ENCODE measurements around the gene CKB.
"Not testable (repeated sequence)": the region's sequence is repeated elsewhere in the genome, so short reads cannot be mapped to it uniquely, and the experiment has no call there.

The CKB gene

DNA sequence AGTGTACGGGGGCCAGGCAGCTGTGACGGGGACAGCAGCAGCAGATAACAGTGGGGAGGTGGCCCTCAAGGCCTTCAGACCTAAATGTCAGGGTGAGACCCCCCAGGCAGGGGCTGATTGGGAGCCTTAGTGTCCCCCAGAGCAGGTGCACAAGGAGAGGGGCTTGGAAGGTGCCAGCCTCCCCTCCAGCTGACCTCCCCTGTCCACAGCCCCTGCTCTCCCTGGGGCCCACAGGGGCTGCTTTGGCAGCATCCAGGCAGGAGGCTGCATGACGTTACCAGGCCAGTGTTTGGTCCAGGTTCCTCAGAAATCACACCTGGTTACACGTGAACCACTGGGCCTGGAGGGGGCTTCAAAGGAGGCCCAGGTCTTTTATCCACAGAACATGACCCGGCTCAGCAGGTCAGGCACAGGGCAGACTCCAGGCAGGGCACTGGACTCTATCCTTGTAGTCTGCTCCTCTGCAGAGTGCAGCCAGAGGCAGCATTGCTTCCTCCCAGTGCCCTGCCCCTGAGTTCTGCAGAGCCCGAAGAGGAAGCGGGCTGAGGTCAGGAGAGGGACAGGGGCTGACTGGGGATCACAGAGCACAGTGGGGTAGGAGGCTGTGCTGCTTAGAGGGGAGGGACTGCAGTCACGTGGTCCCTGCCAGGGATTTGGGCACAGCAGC, 3.8 kb upstream of the CKB start:
- no peak for DNase-seq (ENCODE audit: low read depth, low spot score)

DNA sequence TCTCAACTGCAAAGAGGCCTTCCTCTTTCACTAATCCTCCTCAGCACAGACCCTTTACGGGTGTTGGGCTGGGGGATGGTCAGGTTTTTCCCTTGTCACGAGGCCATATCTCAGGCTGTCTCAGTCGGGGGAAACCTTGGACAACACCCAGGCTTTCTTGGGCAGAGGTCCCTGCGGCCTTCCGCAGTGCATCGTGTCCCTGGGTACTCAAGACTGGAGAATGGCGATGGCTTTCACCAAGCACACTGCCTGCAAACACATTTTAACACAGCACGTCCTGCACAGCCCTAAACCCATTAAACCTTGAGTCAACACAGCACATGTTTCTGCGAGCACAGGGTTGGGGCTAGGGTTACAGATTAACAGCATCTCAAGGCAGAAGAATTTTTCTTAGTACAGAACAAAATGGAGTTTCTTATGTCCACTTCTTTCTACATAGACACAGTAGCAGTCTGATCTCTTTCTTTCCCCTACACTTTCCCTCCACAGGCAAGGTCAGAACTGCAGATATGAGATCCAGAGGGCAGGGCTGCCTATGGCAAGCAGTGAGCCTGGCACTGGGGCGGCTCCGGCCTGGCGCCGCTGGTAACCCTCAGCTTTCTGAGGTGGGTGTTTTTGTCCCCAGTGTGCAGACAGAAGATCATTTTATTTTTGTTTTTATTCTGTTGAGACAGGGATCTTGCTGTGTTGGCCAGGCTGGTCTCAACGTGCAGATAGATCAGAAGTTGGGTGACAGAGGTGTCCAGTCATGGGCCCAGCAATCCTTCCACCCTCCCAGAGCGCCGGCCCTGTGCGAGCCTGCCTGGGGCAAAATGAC, 3.0 kb upstream of the CKB start:
- DNase-seq (ENCODE audit: low read depth, low spot score): not testable (repeated sequence)

DNA sequence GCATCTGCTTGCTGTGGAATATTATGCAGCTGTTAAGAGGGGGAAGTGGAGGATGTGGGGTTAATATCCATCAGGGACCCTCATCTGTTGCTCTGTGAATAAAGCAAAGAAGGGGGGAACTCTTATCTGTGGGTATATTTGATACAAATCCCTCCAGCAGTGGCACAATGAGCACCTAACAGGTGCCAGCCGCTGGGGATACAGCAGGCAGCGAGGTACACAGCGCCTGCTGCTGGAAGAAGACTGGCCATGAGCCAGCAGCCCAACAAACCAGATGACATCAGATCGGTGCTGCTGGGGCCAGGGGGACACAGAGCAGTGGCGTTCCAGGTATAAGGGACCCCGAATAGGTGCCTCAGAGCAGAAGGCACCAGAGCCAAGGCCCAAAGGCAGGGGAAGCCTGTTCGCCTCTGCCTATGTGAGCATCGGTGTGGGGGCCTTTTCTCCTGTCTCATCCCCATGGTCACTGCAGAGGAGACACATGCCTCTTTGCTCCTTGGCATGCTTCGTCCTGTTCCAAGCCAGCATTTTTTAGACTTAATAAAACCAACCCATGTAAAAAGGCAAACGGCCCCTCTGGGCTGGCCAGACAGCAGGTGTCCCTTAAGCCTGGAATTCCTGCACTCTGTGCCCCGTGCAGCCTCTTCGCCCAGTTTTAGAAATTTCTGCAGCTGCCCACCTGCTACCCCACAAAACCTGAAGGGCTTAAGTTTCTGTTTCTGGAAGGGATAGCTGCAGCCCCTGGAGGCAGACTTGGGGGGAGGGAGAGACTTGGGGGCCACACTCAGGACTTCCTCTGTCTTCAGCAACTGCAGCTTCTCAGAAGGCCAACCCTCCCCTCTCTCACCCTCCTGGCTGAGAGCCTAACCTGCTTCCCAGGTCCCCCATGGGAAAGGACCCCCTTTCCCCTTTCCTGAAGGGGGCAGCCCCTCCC, 1.6 kb upstream of the CKB start:
- DNase-seq (ENCODE audit: low read depth, low spot score): no peak

DNA sequence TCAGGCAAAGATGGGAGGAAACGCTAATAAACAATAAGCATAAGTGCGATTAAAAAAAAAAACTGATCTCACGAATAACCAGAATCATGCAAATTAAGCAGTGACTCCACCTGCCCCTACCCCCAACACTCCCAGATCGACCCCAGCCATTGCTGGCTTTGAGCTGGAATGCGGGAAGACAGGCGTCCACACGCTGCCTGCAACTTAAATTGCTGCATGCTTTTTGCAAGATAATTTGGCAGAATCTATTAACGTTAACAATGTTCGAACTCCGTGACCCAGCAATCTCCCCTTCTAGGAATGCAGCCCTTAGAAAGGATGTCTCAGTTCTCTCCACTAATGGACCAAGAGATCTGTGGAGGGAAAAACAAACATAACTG, 935 bp upstream of the CKB start:
- DNase-seq (ENCODE audit: low read depth, low spot score): no peak

DNA sequence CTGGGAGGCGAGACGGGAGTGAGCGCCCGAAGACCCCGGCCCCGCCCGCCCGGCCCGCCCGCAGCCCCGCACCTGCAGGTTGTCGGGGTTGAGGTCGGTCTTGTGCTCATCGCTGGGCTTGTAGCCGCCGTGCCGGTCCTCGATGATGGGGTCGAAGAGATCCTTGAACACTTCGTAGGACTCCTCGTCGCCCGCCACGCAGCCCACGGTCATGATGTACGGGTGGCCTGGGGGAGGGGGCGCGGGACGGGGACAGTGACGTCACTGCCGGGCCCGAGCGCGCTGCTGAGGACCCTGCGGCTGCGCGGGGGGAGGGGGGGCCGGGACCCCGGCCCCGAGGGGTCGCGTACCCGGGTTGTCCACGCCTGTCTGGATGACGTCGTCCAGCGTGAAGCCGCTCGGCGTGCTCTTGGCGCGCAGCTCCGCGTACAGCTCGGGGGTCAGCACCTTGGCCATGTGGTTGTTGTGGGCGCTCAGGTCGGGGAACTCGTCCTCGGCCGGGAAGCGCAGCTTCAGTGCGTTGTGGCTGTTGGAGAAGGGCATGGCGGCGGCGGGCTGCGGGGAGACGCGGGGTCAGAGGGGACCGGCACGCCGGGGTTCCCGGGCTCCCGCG, 573 bp downstream of the CKB start:
- no peak for DNase-seq (ENCODE audit: low read depth, low spot score)

DNA sequence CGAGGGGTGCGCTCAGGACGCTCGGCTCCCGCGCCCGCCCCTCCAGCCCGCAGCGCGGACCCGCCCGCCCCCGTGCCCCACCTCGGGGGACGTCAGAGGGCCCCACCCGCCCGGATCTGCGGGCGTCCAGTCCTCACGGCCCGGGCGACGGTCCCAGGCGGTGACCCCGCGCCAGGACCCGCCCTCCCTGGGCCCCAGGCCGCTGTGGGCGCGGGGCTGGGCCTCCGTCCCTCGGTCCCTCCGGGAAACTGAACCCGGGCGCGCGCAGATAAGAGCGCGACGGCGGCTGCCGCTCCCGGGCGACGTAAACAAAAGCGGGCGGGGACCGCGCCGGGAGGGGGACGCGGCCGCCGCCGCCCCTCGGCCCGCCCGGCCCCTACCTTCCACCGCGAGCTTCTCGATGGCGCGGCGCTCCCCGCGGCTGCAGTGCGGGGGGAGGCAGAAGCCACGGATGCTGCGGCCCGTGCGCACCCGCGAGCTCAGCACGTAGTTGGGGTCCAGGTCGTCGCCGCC, 1.1 kb downstream of the CKB start:
- DNase-seq (ENCODE audit: low read depth, low spot score): no peak

DNA sequence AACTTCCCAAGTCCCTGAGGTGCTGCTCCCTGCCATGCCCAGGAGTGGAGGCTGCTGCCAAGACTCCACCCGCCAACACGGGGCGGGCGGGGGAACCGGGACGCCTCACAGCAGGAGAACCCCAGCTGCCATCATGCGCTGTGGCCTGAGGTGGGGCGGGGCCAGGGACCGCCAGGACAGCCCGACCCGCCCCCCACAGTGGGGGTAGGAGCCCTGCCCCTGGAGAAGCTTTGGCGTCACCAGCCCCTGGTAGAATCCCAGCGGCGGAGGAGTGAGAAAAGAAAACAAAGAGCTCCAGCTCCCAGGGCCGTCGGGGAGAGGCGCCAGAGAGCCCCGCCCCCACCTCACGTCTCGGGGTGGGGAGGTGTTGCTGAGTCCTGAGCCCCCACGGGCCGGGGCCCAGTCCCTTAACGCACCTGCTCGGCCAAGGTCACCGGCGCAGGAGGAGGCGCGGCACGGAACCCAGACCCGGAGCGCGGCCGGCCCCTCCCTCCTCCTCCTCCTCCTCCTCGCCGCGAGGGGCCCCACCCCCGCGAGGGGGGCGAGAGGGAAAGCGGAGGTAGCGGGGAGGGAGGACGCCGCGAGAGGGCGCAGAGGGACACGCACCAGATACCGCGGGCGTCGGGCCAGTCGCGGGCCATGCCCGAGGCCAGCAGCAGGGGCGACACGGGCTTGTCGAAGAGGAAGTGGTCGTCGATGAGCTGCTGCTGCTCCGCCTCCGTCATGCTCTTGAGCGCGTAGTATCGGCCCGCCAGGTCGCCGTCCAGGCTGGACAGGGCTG, 1.8 kb downstream of the CKB start:
- no peak for DNase-seq (ENCODE audit: low read depth, low spot score)

DNA sequence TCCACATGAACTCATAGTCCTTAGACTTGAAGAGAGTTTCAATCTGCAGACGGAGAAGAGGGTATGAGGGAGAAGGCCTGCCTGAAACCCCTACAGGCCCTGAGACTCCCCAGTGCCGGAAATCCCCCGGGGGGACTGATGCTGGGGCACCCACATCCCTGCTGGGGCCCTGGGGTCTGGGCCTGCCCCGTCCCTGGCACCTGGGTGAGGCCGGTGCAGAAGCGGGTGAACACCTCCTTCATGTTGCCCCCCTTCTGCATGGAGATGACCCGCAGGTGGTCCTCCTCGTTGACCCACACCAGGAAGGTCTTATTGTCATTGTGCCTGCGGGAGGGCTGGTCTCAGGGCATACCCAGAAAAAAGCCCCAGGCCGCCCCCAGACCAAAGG, 2.4 kb downstream of the CKB start:
- DNase-seq (ENCODE audit: low read depth, low spot score): no peak

DNA sequence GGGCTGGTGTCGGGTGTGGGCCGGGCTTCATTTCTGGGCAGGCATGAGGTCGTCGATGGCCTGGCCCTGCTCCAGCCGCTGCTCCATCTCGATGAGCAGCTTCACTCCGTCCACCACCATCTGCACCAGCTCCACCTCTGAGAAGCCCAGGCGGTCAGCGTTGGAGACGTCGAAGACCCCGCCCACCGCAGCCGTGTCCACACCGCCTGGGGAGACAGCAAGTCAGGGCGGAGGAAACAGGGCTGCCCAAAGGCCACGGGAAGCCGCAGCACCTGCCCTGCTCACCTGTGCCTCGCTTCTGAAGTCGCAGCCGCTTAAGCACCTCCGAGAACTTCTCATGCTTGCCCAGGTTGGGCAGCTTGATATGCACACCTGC, 2.8 kb downstream of the CKB start:
- DNase-seq (ENCODE audit: low read depth, low spot score): no peak

DNA sequence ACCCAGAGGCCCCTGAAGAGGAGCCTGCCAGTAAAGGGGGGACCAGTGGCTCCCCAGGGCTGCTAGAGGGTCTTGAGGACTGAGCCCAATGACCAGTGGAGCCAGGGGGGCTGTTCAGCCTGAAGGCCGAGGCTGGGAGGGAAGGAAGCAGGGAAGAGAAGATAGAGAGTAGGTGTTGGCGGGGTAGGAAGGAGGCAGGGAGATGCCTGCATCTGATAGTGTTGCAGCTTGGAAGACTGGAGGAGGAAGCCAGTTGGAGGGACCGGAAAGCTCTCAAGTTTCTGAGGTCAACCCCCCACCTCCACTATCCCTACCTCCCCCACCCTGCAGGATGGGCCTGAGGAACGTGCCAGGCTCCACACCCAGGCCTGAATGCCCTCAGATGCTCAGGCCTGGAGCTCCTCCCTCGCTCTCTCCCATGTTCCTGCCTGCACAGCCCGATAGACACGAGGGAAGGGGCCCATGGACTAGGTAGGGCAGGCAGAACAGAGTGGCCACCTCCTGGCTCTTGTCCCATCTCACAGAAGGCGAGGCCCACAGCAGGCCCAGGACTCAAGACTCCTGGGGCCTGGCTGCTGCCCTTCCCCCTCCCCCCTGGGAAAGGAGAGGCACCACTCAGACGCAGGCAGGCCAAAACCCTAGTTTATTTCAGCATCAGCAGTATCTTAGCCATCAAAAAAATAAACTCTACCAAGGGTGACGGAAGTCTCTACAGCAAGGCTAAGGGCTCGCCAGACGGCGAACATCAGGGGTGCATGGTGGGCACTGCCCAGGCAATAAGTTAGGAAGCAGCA, 3.4 kb downstream of the CKB start:
- no peak for DNase-seq (ENCODE audit: low read depth, low spot score)

DNA sequence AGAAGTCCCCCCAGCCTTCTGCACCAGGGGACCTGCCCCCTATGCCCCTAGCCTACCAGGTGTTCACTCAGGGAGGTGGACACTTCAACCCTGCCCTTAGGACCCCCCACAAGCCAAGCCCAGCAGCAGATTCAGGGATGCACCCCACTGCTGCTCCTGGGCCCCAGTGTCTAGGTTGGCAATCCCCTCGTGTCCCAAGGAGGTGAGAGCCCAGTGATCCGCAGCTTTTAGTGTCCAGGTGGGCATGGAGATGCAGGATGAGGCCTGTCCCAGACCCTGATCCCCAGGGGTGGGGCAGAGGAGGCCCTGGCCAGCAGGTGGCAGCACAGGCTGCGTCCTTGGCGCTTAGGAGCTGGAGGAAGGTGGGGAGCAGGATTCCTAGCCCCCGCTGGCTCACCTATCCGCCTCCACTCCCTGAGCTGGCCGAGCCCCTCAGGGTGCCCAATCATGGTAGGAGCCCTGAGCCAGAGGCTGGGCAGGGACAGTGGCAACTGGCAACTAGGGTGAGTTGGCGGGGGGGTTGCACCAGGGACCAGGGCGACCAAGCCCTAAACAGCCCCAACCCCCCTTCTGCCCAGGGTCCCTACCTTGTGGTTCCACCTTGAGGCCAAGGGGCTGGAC, 4.1 kb downstream of the CKB start:
- DNase-seq (ENCODE audit: low read depth, low spot score): no peak

DNA sequence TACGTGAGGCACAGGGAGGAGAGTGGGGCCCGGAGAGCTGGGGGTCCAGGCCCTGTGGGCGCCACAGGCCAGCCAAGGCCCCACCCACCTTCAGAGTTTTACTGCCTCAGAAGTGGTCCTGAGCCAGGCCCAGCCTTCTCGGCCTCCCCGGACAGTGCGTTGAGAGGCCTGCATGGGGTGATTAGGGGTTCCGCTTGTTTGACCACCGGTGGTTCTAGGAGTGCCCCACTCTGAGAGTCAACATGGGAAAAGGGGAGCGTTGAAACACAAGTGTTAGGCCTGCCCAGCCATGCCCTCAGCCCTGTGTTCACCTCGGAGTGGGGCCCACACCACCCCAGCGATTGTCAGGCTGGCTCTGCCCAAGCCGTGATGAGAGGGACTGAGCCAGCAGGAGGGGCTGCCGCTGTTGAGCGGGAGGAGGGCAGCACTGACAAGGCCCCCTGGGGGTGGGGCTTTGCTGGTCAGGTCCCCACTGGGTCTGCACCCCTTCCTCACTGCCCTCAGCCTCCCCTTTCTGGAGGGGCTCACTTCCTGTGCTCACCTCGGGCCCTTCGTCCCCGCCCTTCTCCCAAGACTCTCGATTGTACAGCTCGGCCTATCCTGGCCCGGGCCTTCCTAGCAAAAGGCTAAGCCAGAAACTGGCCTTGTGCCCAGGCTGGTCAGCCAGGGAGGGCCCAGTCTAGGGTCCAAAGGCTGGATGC, 4.8 kb downstream of the CKB start:
- no peak for DNase-seq (ENCODE audit: low read depth, low spot score)

DNA sequence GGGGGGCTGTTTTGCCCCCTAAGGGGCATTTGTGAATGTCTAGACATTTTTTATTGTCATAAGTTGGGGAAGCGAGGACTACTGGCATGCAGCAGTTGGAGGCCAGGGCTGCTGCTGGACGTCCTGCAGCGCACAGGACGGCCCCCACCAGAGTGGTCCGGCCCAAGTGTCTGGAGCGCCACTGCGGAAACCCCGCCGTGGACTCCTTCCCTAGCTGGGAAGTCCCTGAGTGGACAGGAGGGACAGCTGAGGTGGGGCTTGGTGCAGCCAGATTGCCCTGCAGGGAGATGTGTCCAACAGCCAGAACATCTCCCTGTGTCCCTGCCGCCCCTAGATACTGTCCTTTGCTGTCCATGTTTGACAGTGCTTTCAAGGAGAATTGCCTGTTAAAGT, 5.5 kb downstream of the CKB start:
- no peak for DNase-seq (ENCODE audit: low read depth, low spot score)

DNA sequence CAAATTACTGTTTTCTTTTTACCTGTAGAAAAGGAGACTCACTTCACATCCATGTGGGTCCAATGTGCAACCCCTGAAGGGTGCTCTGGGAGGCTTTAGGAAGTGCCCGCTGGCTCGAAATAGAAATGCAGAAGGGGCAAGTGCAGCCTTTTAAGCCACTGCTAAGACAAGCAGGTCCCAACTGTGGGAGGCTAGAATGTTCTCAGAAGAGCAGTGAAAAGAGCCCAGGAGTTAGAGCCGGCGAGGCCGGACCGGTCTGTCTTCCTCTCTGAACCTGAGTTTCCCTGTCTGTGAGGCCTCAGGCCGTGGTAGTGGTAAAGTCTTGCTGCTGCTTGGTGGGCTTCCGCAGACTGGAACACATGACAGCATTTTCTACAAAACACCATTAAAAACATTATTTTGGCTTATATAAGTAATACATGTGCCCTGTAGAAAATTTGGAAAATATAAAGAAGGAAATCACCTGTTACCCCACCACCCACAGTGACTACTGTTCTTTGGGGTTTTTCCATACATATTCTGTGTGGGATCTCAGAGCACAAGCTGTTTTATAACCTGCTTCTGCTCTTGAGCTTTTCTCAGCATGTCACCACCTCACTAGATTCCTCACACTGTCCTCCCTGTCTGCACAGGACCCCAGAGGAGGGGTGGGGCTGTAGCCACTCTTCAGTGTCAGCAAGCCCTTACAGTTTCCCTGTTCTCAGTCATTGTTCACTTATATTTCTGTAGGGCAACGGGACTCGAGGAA, 6.0 kb downstream of the CKB start:
- DNase-seq (ENCODE audit: low read depth, low spot score): no peak

DNA sequence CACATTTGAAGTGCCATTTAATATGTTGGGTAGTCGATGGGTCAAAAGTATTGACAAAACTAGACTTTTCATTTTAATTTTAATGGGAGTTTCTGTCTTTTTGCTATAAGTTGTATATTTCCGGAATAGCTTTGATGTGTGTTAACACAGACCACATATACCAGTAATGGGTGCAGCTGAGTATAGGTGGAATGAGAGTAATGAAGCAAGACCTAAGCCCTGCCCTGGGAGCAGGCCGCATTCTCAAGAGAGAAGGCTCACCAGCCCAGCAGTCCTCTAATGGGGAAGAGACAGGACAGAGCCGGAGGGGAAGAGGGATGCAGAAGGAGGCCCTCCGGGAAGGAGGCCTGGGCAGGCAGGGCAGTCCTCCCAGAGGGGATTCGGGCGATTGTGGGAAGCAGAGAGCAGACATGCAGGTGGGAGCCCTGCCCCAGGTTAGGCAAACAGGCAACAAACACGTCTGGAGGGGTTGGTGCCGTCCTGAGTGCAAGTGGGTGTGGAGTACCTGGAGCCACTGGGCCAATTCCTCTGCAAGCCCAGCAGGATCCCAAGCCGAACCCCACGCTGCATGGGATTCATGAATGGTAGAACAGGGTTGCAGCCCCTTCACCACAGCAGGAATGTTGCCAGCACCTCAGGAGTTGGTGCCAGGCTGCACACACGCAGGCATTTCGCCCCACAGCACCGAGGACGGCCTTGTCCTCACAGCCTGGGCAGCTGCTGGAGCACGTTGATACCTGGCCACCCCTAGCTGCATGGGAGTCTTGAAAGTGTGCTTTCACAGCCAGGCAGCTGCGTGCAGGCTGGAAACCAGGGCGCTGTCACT, 7.8 kb downstream of the CKB start:
- DNase-seq (ENCODE audit: low read depth, low spot score): no peak

DNA sequence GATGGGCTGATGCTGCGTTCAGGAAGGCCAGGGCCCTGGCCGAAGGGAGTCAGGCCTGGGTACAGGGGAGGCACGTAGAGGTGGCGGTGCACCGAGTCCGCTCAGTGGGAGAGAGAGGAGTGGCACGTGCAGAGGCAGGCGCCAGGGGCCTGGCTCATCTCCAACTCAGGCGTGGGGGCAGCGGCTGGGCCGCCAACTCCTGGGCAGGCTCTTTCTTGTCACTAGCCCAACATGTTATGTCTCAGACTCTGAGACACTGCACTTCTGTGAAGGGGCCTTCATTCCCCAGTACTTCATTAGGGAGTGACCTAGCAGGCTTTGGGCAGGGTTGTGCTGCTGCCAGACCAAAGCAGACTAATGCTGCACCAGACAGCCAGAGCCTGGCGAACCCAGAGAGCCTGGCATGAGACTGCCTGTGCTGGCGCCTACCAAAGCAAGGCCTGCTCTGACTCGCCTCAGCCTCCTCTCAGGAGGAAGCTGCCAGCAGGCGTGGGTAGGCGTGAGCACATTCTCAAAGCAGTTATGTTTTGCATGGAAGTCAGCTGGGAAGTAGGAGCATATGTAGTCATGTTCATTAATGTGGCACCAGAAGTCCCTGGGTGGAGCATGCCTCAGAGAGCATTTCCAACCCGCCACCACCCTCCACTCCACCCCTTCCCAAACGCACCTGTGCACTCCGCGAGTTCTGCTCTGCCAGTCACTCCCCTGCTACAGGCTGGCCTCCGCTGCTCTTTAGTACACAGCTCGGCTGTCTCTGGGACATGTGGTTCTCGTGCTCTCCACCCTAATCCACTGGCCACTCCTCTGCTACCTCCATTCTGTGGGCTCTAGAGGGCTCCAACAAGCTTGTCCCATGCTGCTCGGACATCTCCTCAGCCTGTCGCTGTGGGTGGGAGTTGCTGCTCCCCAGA, 9.7 kb downstream of the CKB start:
- DNase-seq (ENCODE audit: low read depth, low spot score): no peak
